HG03045 (cell line): ENCODE data around the gene ALG13.
"Not testable (repeated sequence)": the region's sequence is repeated elsewhere in the genome, so short reads cannot be mapped to it uniquely, and the experiment has no call there.

ENCODE experiments used
- ATAC-seq: cut with Tn5 transposase; IDR thresholded peaks from one replicate; pipeline ENCODE4 v1.9.1; 2021; ENCODE audit warnings: mild to moderate bottlenecking, moderate library complexity; ENCODE audit not compliant: unreplicated experiment

The ALG13 gene

GRCh38 chrX:111680988-111681779, at the start of gene ALG13:
TSS of gene ALG13 (plus strand) at chrX:111681170. CDS start at chrX:111681219, 49 bp downstream.
- peak; percentile 97 for ATAC-seq

GRCh38 chrX:111634823-111635729, 45.9 kb upstream of the ALG13 start:
- ATAC-seq: no peak

- no peak for ATAC-seq
These were observed 39.0 kb upstream of the ALG13 start for GRCh38 chrX:111641969-111642368.

GRCh38 chrX:111645165-111645564, 35.8 kb upstream of the ALG13 start:
- not testable (repeated sequence) for ATAC-seq

GRCh38 chrX:111645607-111646006, 35.4 kb upstream of the ALG13 start:
- no peak for ATAC-seq

- no peak for ATAC-seq
These were observed 34.5 kb upstream of the ALG13 start for GRCh38 chrX:111646515-111646914.

- no peak for ATAC-seq
These were observed 32.2 kb upstream of the ALG13 start for GRCh38 chrX:111648802-111649201.

GRCh38 chrX:111649638-111650037, 31.3 kb upstream of the ALG13 start:
- no peak for ATAC-seq

GRCh38 chrX:111650845-111651244, 30.1 kb upstream of the ALG13 start:
- ATAC-seq: no peak

- no peak for ATAC-seq
These were observed 28.3 kb upstream of the ALG13 start for GRCh38 chrX:111652719-111653118.

- ATAC-seq: no peak
These were observed 19.7 kb upstream of the ALG13 start for GRCh38 chrX:111661241-111661640.

- no peak for ATAC-seq
These were observed 18.7 kb upstream of the ALG13 start for GRCh38 chrX:111662292-111662691.

- ATAC-seq: no peak
These were observed 9.3 kb upstream of the ALG13 start for GRCh38 chrX:111671668-111672067.

- no peak for ATAC-seq
These were observed 6.3 kb downstream of the ALG13 start for GRCh38 chrX:111687305-111687704.

- no peak for ATAC-seq
These were observed 14.4 kb downstream of the ALG13 start for GRCh38 chrX:111695297-111695880.

GRCh38 chrX:111719426-111720210, 38.6 kb downstream of the ALG13 start:
- ATAC-seq: no peak

GRCh38 chrX:111728096-111728495, 47.1 kb downstream of the ALG13 start:
- no peak for ATAC-seq

GRCh38 chrX:111731351-111731750, 50.4 kb downstream of the ALG13 start:
- no peak for ATAC-seq

GRCh38 chrX:111736571-111736970, 55.6 kb downstream of the ALG13 start:
- ATAC-seq: no peak

- no peak for ATAC-seq
These were observed 61.0 kb downstream of the ALG13 start for GRCh38 chrX:111742018-111742417.

- no peak for ATAC-seq
These were observed 62.3 kb downstream of the ALG13 start for GRCh38 chrX:111743316-111743715.
